DND-41 (cell line): Measurements from ENCODE around the gene CTNNBL1.

Experiments used
- ATAC-seq: fragments of 200-7000 bp; cut with Tn5 transposase; 3 replicates; pipeline ENCODE4 v1.9.1; 2021; ENCODE audit warnings: low read depth; ENCODE audit not compliant: insufficient read depth
- DNase-seq: peaks from one replicate; pipeline ENCODE4 v3.0.0-alpha.2; 2020
- H2AFZ ChIP-seq: 2 replicates; pipeline ENCODE4 v1.6.0; 2012; ENCODE audit warnings: low read depth, low read length
- H3K27ac ChIP-seq: 2 replicates; pipeline ENCODE4 v1.5.1; 2012; ENCODE audit warnings: low read length, inconsistent platforms
- H3K27me3 ChIP-seq: fragments of 200-600 bp; sonication (generic); 2 replicates; pipeline ENCODE4 v1.6.0; 2012; ENCODE audit warnings: low read length, mild to moderate bottlenecking, inconsistent platforms; ENCODE audit not compliant: insufficient read depth, poor library complexity
- H3K36me3 ChIP-seq: 2 replicates; pipeline ENCODE4 v1.5.1; 2012; ENCODE audit warnings: low read length, inconsistent platforms; ENCODE audit not compliant: insufficient read depth
- H3K4me1 ChIP-seq: 2 replicates; pipeline ENCODE4 v1.5.1; 2012; ENCODE audit warnings: mild to moderate bottlenecking, low read length; ENCODE audit not compliant: insufficient read depth
- H3K4me2 ChIP-seq: 2 replicates; pipeline ENCODE4 v1.6.0; 2012; ENCODE audit warnings: mild to moderate bottlenecking, moderate library complexity, low read length, inconsistent platforms; ENCODE audit not compliant: insufficient read depth
- H3K4me3 ChIP-seq, 2 experiments: fragments of 200-600 bp in 1 of 2; shearing (Covaris generic) in 1 of 2; 2 replicates each; pipeline ENCODE4 v1.5.1; 2012 to 2016; ENCODE audit warnings: inconsistent platforms in 2 of 2, low read length in 2 of 2, mild to moderate bottlenecking in 2 of 2, low read depth in 1 of 2, moderate library complexity in 1 of 2
- H3K79me2 ChIP-seq: 2 replicates; pipeline ENCODE4 v1.6.0; 2012; ENCODE audit warnings: low read length, inconsistent platforms; ENCODE audit not compliant: insufficient read depth
- H3K9ac ChIP-seq: 2 replicates; pipeline ENCODE4 v1.6.0; 2012; ENCODE audit warnings: low read depth, mild to moderate bottlenecking, inconsistent platforms, low read length, moderate library complexity
- H3K9me3 ChIP-seq: 2 replicates; pipeline ENCODE4 v1.5.1; 2012; ENCODE audit warnings: low read length, moderate library complexity, mild to moderate bottlenecking, inconsistent platforms; ENCODE audit not compliant: insufficient read depth, severe bottlenecking
- H4K20me1 ChIP-seq: 2 replicates; pipeline ENCODE4 v1.6.0; 2012; ENCODE audit warnings: low read length; ENCODE audit not compliant: insufficient read depth
- EZH2 ChIP-seq: IDR thresholded peaks from 3 replicates; pipeline ENCODE4 v1.6.1; 2012; ENCODE audit warnings: borderline replicate concordance, low read depth, mild to moderate bottlenecking, moderate library complexity, low read length, inconsistent platforms; ENCODE audit not compliant: severe bottlenecking
- TF ChIP-seq, protein P1 (sequence below): IDR thresholded peaks from 2 replicates; pipeline ENCODE4 v1.5.1; 2012; ENCODE audit warnings: borderline replicate concordance, low read length, moderate library complexity, mild to moderate bottlenecking; ENCODE audit not compliant: poor library complexity, severe bottlenecking; ENCODE audit errors: extremely low read depth

CTNNBL1 gene

DNA sequence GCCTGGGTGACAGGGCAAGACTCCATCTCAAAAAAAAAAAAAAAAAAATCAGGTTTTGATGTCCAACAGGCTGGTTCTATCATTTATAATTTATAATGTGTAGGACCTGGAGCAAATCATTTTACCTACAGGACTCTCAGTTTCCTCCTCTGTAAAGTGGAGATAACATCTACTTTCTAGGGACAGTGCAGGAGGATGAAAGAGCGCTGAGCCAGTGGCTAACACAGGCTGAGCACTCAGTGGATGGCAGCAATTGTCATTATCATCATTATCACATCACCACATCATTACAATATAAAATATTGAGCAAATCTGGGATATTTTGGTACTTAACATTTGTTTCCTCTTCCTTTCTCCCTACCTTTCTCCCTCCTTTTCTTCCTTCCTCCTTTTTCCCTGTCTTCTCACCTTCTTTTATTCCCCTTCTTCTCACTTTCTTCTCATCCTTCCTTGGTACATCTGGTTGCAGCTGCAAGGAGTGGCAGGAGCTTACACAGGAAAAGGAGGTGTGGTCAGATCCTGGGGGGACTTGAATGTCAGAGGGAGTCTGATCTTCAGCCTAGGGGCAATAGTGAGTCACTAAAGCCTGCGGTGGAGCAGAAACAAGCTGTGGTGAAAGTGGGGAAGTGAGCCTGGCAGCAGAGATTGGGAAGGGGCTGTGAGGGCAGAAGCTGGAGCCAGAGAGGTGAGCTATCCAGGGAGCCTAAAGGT lies 24.6 kb upstream of the CTNNBL1 start:
- no peak overlapping the region for H3K4me2 ChIP-seq
- H3K27me3 ChIP-seq = no peaks in the 10 kb centered on the region
- H3K4me1 ChIP-seq = no peaks in the 10 kb centered on the region
- DNase-seq (no peak), ATAC-seq (no peak)
- H3K27ac ChIP-seq = no peak overlapping the region
- H3K9me3 ChIP-seq = no peaks in the 10 kb centered on the region
- H3K9ac ChIP-seq = no peak overlapping the region
- no peaks in the 10 kb centered on the region for H4K20me1 ChIP-seq
- no peak overlapping the region for H2AFZ ChIP-seq
- H3K79me2 ChIP-seq = no peaks in the 10 kb centered on the region
- H3K4me3 ChIP-seq = no peak overlapping the region
- no peaks in the 10 kb centered on the region for H3K36me3 ChIP-seq
- no peak for TF ChIP-seq EZH2
- TF ChIP-seq, protein P1, sequence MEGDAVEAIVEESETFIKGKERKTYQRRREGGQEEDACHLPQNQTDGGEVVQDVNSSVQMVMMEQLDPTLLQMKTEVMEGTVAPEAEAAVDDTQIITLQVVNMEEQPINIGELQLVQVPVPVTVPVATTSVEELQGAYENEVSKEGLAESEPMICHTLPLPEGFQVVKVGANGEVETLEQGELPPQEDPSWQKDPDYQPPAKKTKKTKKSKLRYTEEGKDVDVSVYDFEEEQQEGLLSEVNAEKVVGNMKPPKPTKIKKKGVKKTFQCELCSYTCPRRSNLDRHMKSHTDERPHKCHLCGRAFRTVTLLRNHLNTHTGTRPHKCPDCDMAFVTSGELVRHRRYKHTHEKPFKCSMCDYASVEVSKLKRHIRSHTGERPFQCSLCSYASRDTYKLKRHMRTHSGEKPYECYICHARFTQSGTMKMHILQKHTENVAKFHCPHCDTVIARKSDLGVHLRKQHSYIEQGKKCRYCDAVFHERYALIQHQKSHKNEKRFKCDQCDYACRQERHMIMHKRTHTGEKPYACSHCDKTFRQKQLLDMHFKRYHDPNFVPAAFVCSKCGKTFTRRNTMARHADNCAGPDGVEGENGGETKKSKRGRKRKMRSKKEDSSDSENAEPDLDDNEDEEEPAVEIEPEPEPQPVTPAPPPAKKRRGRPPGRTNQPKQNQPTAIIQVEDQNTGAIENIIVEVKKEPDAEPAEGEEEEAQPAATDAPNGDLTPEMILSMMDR = no peak

GRCh38 chr20:37669773-37670236 lies 24.0 kb upstream of the CTNNBL1 start:
- Histone ChIP-seq H3K36me3 (no peaks in the 10 kb centered on the region), H4K20me1 (no peaks in the 10 kb centered on the region), H2AFZ (no peak overlapping the region), H3K9me3 (no peaks in the 10 kb centered on the region), H3K4me2 (no peak overlapping the region), H3K4me3 (no peak overlapping the region), H3K27me3 (no peaks in the 10 kb centered on the region), H3K4me1 (no peaks in the 10 kb centered on the region), H3K27ac (no peak overlapping the region), H3K79me2 (no peaks in the 10 kb centered on the region), H3K9ac (no peak overlapping the region)
- no peak for ATAC-seq
- DNase-seq = no peak
- TF ChIP-seq, protein P1 = no peak
- TF ChIP-seq EZH2 = no peak

DNA sequence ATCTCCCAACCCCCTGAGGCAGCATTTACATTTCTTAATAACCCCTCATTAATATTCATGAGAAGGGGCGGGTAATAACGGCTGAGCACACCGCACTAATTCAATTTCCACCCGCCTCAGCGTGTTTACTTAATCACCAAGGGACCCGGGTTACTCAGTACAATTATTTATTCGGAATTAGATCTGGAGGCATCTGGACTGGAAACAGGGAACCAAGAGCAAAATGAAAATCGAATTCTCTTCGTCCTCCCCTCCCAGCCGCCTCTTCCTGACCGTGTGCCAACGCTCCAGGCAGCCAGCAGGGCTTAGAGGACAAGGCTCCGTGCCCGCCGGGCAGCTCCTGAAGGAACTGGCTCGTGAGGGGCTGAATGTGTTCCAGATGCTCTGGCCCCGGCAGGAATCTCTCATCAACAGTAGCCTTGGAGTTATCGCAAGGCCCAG lies 23.5 kb upstream of the CTNNBL1 start:
- Histone ChIP-seq H3K36me3 (no peaks in the 10 kb centered on the region), H3K27ac (no peak overlapping the region), H3K9ac (no peak overlapping the region), H3K4me2 (no peak overlapping the region), H3K79me2 (no peaks in the 10 kb centered on the region), H3K27me3 (no peaks in the 10 kb centered on the region), H2AFZ (no peak overlapping the region), H4K20me1 (no peaks in the 10 kb centered on the region), H3K4me3 (no peak overlapping the region), H3K4me1 (no peaks in the 10 kb centered on the region), H3K9me3 (no peaks in the 10 kb centered on the region)
- DNase-seq (no peak), ATAC-seq (no peak)
- TF ChIP-seq, protein P1 = no peak
- no peak for TF ChIP-seq EZH2
